HEK293 (cell line): ENCODE measurements around the gene LAMC3.

Experiments
- CTCF ChIP-seq: fragments of 450-650 bp; formaldehyde crosslinking; IDR thresholded peaks from 2 replicates; pipeline ENCODE4 v1.5.1; 2016; ENCODE audit warnings: missing biosample characterization, missing genetic modification characterization
- ELK4 ChIP-seq: IDR thresholded peaks from 2 replicates; pipeline ENCODE4 v1.6.1; 2011; ENCODE audit warnings: mild to moderate bottlenecking, low read depth, low read length, borderline replicate concordance
- IKZF3 ChIP-seq: fragments of 450-650 bp; IDR thresholded peaks from 2 replicates; pipeline ENCODE4 v1.5.0; 2018; ENCODE audit warnings: missing biosample characterization, mild to moderate bottlenecking, missing genetic modification characterization, moderate library complexity
- KLF16 ChIP-seq: fragments of 450-650 bp; formaldehyde crosslinking; IDR thresholded peaks from 2 replicates; pipeline ENCODE4 v1.5.1; 2017; ENCODE audit warnings: missing biosample characterization, missing genetic modification characterization
- MEIS1 ChIP-seq: sonication (generic); formaldehyde crosslinking; IDR thresholded peaks from 2 replicates; pipeline ENCODE4 v1.8.1; 2022; ENCODE audit warnings: missing genetic modification reagents, mild to moderate bottlenecking, borderline replicate concordance
- OSR2 ChIP-seq: fragments of 450-650 bp; formaldehyde crosslinking; IDR thresholded peaks from 2 replicates; pipeline ENCODE4 v1.5.1; 2016; ENCODE audit warnings: missing biosample characterization, missing genetic modification characterization
- PATZ1 ChIP-seq: fragments of 450-650 bp; formaldehyde crosslinking; IDR thresholded peaks from 2 replicates; pipeline ENCODE4 v1.5.1; 2016; ENCODE audit warnings: missing biosample characterization, missing genetic modification characterization
- SETDB1 ChIP-seq: IDR thresholded peaks from one replicate; pipeline ENCODE4 v1.6.1; 2017; ENCODE audit warnings: mild to moderate bottlenecking, low read length, moderate library complexity, mixed read lengths; ENCODE audit not compliant: insufficient read length
- SP3 ChIP-seq: fragments of 450-650 bp; formaldehyde crosslinking; IDR thresholded peaks from 2 replicates; pipeline ENCODE4 v1.5.1; 2016; ENCODE audit warnings: missing biosample characterization, missing genetic modification characterization
- ZBTB26 ChIP-seq: fragments of 450-650 bp; formaldehyde crosslinking; optimal IDR thresholded peaks from 2 replicates; pipeline ENCODE3; 2016; ENCODE audit warnings: missing biosample characterization, mild to moderate bottlenecking, missing genetic modification characterization
- ZFP3 ChIP-seq: fragments of 450-650 bp; formaldehyde crosslinking; IDR thresholded peaks from 2 replicates; pipeline ENCODE4 v1.5.1; 2016; ENCODE audit warnings: low read depth, missing biosample characterization, missing genetic modification characterization
- ZFP69B ChIP-seq: fragments of 450-650 bp; formaldehyde crosslinking; IDR thresholded peaks from 2 replicates; pipeline ENCODE4 v1.5.1; 2016; ENCODE audit warnings: missing biosample characterization, missing genetic modification characterization
- ZNF184 ChIP-seq: fragments of 450-650 bp; IDR thresholded peaks from 2 replicates; pipeline ENCODE4 v1.5.1; 2018; ENCODE audit warnings: missing biosample characterization, mild to moderate bottlenecking, missing genetic modification characterization
- ZNF202 ChIP-seq: fragments of 450-650 bp; formaldehyde crosslinking; IDR thresholded peaks from 2 replicates; pipeline ENCODE4 v1.5.1; 2016; ENCODE audit warnings: missing biosample characterization, missing genetic modification characterization, borderline replicate concordance
- ZNF211 ChIP-seq: fragments of 450-650 bp; formaldehyde crosslinking; IDR thresholded peaks from 2 replicates; pipeline ENCODE4 v1.5.1; 2016; ENCODE audit warnings: low read depth, missing biosample characterization, missing genetic modification characterization
- ZNF23 ChIP-seq: fragments of 450-650 bp; formaldehyde crosslinking; IDR thresholded peaks from 2 replicates; pipeline ENCODE4 v1.5.1; 2016; ENCODE audit warnings: missing biosample characterization, missing genetic modification characterization, borderline replicate concordance
- ZNF24 ChIP-seq: fragments of 450-650 bp; formaldehyde crosslinking; IDR thresholded peaks from 2 replicates; pipeline ENCODE4 v1.5.1; 2016; ENCODE audit warnings: missing biosample characterization, missing genetic modification characterization
- ZNF248 ChIP-seq: fragments of 450-650 bp; formaldehyde crosslinking; IDR thresholded peaks from 2 replicates; pipeline ENCODE4 v1.5.1; 2017; ENCODE audit warnings: missing biosample characterization, missing genetic modification characterization
- ZNF280D ChIP-seq: fragments of 450-650 bp; formaldehyde crosslinking; IDR thresholded peaks from 2 replicates; pipeline ENCODE4 v1.5.1; 2016; ENCODE audit warnings: missing biosample characterization, missing genetic modification characterization
- ZNF341 ChIP-seq: fragments of 450-650 bp; formaldehyde crosslinking; IDR thresholded peaks from 2 replicates; pipeline ENCODE4; 2016; ENCODE audit warnings: low read depth, missing biosample characterization, missing genetic modification characterization
- ZNF433 ChIP-seq: fragments of 450-650 bp; formaldehyde crosslinking; IDR thresholded peaks from 2 replicates; pipeline ENCODE4 v1.5.1; 2016; ENCODE audit warnings: missing biosample characterization, missing genetic modification characterization, low read depth
- ZNF510 ChIP-seq: fragments of 450-650 bp; formaldehyde crosslinking; IDR thresholded peaks from 2 replicates; pipeline ENCODE4 v1.5.1; 2018; ENCODE audit warnings: mild to moderate bottlenecking, missing genetic modification characterization, missing biosample characterization; ENCODE audit not compliant: insufficient replicate concordance
- ZNF560 ChIP-seq: fragments of 450-650 bp; formaldehyde crosslinking; IDR thresholded peaks from 2 replicates; pipeline ENCODE4 v1.5.1; 2017; ENCODE audit warnings: missing biosample characterization, missing genetic modification characterization, borderline replicate concordance
- ZNF626 ChIP-seq: fragments of 450-650 bp; sonication (Bioruptor Pico); formaldehyde crosslinking; IDR thresholded peaks from 2 replicates; pipeline ENCODE4 v1.5.1; 2018; ENCODE audit warnings: missing biosample characterization, missing genetic modification characterization, inconsistent platforms
- ZNF660 ChIP-seq: fragments of 450-650 bp; IDR thresholded peaks from 2 replicates; pipeline ENCODE4 v1.5.1; 2018; ENCODE audit warnings: missing biosample characterization, mild to moderate bottlenecking, missing genetic modification characterization
- ZNF704 ChIP-seq: fragments of 450-650 bp; formaldehyde crosslinking; IDR thresholded peaks from 2 replicates; pipeline ENCODE4 v1.5.1; 2016; ENCODE audit warnings: missing biosample characterization, missing genetic modification characterization
- ZNF777 ChIP-seq: fragments of 450-650 bp; formaldehyde crosslinking; IDR thresholded peaks from 2 replicates; pipeline ENCODE4 v1.5.1; 2017; ENCODE audit warnings: missing biosample characterization, missing genetic modification characterization, borderline replicate concordance
- ZNF843 ChIP-seq: fragments of 450-650 bp; formaldehyde crosslinking; IDR thresholded peaks from 2 replicates; pipeline ENCODE4 v1.5.1; 2016; ENCODE audit warnings: missing biosample characterization, missing genetic modification characterization

The LAMC3 gene

GRCh38 chr9:131046581-131047202 is 37.7 kb downstream of the LAMC3 start (continued):
- TF ChIP-seq ZNF23 (tag by site-specific recombination) (no peak), IKZF3 (no peak), ELK4 (no peak), ZNF184 (tag by site-specific recombination) (no peak), ZNF510 (tag by site-specific recombination) (no peak), MEIS1 (CRISPR knock-in tag) (no peak), ZNF560 (tag by site-specific recombination) (no peak), ZNF433 (tag by site-specific recombination) (no peak), ZNF626 (tag by site-specific recombination) (no peak), ZNF660 (no peak), ZNF704 (tag by site-specific recombination) (no peak), ZBTB26 (tag by site-specific recombination) (peak; percentile 25), ZNF24 (tag by site-specific recombination) (no peak), ZNF202 (tag by site-specific recombination) (no peak), SP3 (tag by site-specific recombination) (no peak), ZNF248 (tag by site-specific recombination) (no peak), KLF16 (tag by site-specific recombination) (no peak), ZNF777 (no peak), ZNF280D (tag by site-specific recombination) (no peak), SETDB1 (no peak), OSR2 (tag by site-specific recombination) (no peak), ZNF341 (tag by site-specific recombination) (no peak), ZNF843 (tag by site-specific recombination) (no peak), PATZ1 (tag by site-specific recombination) (peak; percentile 20; the same call in 1 of the 2 replicates), ZFP3 (tag by site-specific recombination) (no peak), ZFP69B (peak; percentile 83), ZNF211 (tag by site-specific recombination) (no peak), CTCF (tag by site-specific recombination) (peak; percentile 90)
